GM21825 (cell line): ENCODE results near the gene SELENOF.
"Not testable (repeated sequence)": the region's sequence is repeated elsewhere in the genome, so short reads cannot be mapped to it uniquely, and the experiment has no call there.

Experiments used
- ATAC-seq: cut with Tn5 transposase; IDR thresholded peaks from one replicate; pipeline ENCODE4 v1.9.1; 2021; ENCODE audit warnings: mild to moderate bottlenecking, moderate library complexity; ENCODE audit not compliant: unreplicated experiment

SELENOF gene

DNA sequence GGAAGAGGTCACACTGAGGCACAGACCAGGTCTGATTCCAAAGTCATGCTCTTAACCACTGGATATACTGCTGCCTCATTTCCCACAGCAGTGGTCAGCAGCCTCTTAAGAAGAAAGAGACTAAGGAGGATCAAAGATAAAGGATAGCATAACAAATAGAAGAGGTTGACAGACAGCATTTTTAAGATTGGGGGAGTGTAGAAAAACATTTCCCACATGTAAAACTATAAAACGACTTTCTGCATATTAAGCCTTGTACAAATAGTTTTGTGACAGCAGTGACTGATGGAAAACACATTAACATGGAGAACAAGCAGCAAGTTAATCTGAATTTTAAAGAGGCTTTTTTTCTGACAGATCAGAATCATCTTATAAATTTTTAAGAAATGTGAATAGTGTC is 92.0 kb downstream of the SELENOF start:
- ATAC-seq = no peak

- ATAC-seq = not testable (repeated sequence)
Measured at GRCh38 chr1:86819970-86820369, 94.0 kb downstream of the SELENOF start.

DNA sequence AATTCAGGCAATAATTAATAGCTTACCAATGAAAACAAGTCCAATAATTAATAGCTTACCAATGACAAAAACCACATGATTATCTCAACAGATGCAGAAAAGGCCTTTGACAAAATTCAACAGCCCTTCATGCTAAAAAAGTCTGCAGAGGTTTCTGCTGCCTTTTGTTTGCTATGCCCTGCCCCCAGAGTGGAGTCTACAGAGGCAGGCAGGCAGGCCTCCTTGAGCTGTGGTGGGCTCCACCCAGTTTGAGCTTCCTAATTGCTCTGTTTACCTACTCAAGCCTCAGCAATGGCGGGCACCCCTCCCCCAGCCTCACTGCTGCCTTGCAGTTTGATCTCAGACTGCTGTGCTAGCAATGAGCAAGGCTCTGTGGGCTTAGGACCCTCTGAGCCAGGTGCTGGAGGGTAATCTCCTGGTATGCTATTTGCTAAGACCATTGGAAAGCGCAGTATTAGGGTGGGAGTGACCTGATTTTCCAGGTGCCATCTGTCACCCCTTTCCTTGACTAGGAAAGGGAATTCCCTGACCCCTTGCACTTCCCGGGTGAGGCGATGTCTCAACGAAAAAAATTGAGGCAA is 96.6 kb downstream of the SELENOF start:
- ATAC-seq = not testable (repeated sequence)

GRCh38 chr1:86814118-86814517 is 99.8 kb downstream of the SELENOF start:
- ATAC-seq = not testable (repeated sequence)
